Smooth muscle cell (in vitro differentiated cells): ENCODE results near the gene CDH23. TPM values are rescaled to one million over a fixed set of nuclear protein-coding genes. Genes with fewer than 3 reads are reported as not detected.

Experiments
- DNase-seq: peaks from one replicate; lab custom pipeline; 2025; ENCODE audit not compliant: unreplicated experiment; lab: John Stamatoyannopoulos, UW
- H2AFZ ChIP-seq: fragments of 200-600 bp; sonication (generic); 2 replicates; pipeline ENCODE4 v1.6.0; 2016; ENCODE audit warnings: antibody characterized with exemption, low read depth, mild to moderate bottlenecking
- H3F3A ChIP-seq: fragments of 200-600 bp; sonication (generic); 2 replicates; pipeline ENCODE4 v1.6.0; 2017; ENCODE audit warnings: antibody characterized with exemption, low read depth
- H3K27ac ChIP-seq: fragments of 200-600 bp; sonication (generic); 2 replicates; pipeline ENCODE4 v1.5.1; 2016; ENCODE audit warnings: low read depth, mild to moderate bottlenecking
- H3K27me3 ChIP-seq: fragments of 200-600 bp; sonication (generic); 2 replicates; pipeline ENCODE4 v1.6.1; 2016; ENCODE audit warnings: low read depth, mild to moderate bottlenecking
- H3K36me3 ChIP-seq: fragments of 200-600 bp; sonication (generic); 2 replicates; pipeline ENCODE4 v1.5.1; 2016; ENCODE audit warnings: low read depth
- H3K4me1 ChIP-seq: fragments of 200-600 bp; sonication (generic); 2 replicates; pipeline ENCODE4 v1.5.1; 2016; ENCODE audit warnings: low read depth
- H3K4me2 ChIP-seq: fragments of 200-600 bp; sonication (generic); 2 replicates; pipeline ENCODE4 v1.6.0; 2016; ENCODE audit warnings: mild to moderate bottlenecking
- H3K4me3 ChIP-seq: fragments of 200-600 bp; sonication (generic); 2 replicates; pipeline ENCODE4 v1.5.1; 2016; ENCODE audit warnings: mild to moderate bottlenecking
- H3K79me2 ChIP-seq: fragments of 200-600 bp; sonication (generic); 2 replicates; pipeline ENCODE4 v1.6.0; 2016; ENCODE audit warnings: low read depth, mild to moderate bottlenecking
- H3K9ac ChIP-seq: fragments of 200-600 bp; sonication (generic); 2 replicates; pipeline ENCODE4 v1.6.0; 2016; ENCODE audit warnings: low read depth
- H3K9me3 ChIP-seq: fragments of 200-600 bp; sonication (generic); replicated peaks from 2 replicates; pipeline ENCODE4 v1.5.1; 2016; ENCODE audit warnings: low read depth
- H4K20me1 ChIP-seq: fragments of 200-600 bp; sonication (generic); 2 replicates; pipeline ENCODE4 v1.6.0; 2016; ENCODE audit warnings: low read depth
- WGBS: methylation state at CpG from one replicate; pipeline ENCODE4 v1.1.7; 2016; ENCODE audit warnings: low lambda C conversion rate; 5-methylcytosine and 5-hydroxymethylcytosine counted together
- polyA plus RNA-seq: library from polyadenylated mRNA; unstranded; fragments of >200 nt; fragmentation: Nextera tagmentation; extraction: Ambion mirVana; gene quantifications from 2 replicates; pipeline ENCODE4 v1.2.1, GENCODE V29; 2016
- total RNA-seq: library from RNA; depleted of rRNA; stranded (reverse); fragments of >200 nt; gene quantifications from 2 replicates; pipeline ENCODE4 v1.2.3, GENCODE V29; 2014
- TF ChIP-seq, protein P1 (sequence below): fragments of 200-600 bp; sonication (generic); IDR thresholded peaks from 2 replicates; pipeline ENCODE4 v1.5.1; 2017; ENCODE audit warnings: borderline replicate concordance, mild to moderate bottlenecking, antibody characterized with exemption; ENCODE audit not compliant: insufficient read depth, poor library complexity, severe bottlenecking

CDH23 gene
- total and polyA plus RNA-seq, 2 experiments from 2014 or later: 0.99 to 2.5 TPM

DNA sequence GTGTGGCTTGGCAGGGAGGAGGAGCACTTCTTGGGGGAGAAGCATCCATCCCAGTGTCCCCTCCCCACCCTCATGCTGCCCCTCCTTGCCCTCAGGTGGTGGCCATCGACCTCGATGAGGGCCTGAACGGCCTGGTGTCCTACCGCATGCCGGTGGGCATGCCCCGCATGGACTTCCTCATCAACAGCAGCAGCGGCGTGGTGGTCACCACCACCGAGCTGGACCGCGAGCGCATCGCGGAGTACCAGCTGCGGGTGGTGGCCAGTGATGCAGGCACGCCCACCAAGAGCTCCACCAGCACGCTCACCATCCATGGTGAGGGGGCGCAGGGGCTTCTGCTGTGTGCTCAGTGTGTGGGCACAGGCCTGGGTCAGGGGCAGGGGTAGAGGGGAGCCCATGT, 308.1 kb downstream of the CDH23 start:
- H3K9me3 ChIP-seq: no peaks in the 10 kb centered on the region
- H3K79me2 ChIP-seq: no peaks in the 10 kb centered on the region
- H3F3A ChIP-seq: no peaks in the 10 kb centered on the region
- no peaks in the 10 kb centered on the region for H3K36me3 ChIP-seq
- no peak overlapping the region for H3K4me2 ChIP-seq
- DNase-seq: no peak
- H2AFZ ChIP-seq: no peak overlapping the region
- WGBS: 96% methylated on average over 17 of the region's 18 CpGs
- no peaks in the 10 kb centered on the region for H3K4me1 ChIP-seq
- H4K20me1 ChIP-seq: no peaks in the 10 kb centered on the region
- H3K9ac ChIP-seq: no peak overlapping the region
- H3K27me3 ChIP-seq: no peaks in the 10 kb centered on the region
- TF ChIP-seq, protein P1, sequence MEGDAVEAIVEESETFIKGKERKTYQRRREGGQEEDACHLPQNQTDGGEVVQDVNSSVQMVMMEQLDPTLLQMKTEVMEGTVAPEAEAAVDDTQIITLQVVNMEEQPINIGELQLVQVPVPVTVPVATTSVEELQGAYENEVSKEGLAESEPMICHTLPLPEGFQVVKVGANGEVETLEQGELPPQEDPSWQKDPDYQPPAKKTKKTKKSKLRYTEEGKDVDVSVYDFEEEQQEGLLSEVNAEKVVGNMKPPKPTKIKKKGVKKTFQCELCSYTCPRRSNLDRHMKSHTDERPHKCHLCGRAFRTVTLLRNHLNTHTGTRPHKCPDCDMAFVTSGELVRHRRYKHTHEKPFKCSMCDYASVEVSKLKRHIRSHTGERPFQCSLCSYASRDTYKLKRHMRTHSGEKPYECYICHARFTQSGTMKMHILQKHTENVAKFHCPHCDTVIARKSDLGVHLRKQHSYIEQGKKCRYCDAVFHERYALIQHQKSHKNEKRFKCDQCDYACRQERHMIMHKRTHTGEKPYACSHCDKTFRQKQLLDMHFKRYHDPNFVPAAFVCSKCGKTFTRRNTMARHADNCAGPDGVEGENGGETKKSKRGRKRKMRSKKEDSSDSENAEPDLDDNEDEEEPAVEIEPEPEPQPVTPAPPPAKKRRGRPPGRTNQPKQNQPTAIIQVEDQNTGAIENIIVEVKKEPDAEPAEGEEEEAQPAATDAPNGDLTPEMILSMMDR: no peak
- no peak overlapping the region for H3K4me3 ChIP-seq
- no peak overlapping the region for H3K27ac ChIP-seq

- Histone ChIP-seq H3K9me3 (no peaks in the 10 kb centered on the region), H3K27me3 (no peaks in the 10 kb centered on the region), H3K9ac (no peak overlapping the region), H3K36me3 (no peaks in the 10 kb centered on the region), H3K79me2 (no peaks in the 10 kb centered on the region), H3K27ac (no peak overlapping the region), H3K4me1 (no peaks in the 10 kb centered on the region), H3K4me2 (no peak overlapping the region), H3K4me3 (no peak overlapping the region), H4K20me1 (no peaks in the 10 kb centered on the region), H3F3A (no peaks in the 10 kb centered on the region), H2AFZ (no peak overlapping the region)
- TF ChIP-seq, protein P1: no peak
- DNase-seq: no peak
- WGBS: 78% methylated on average over 2 of the region's 2 CpGs
Observed at GRCh38 chr10:71705582-71705981, 308.9 kb downstream of the CDH23 start.

DNA sequence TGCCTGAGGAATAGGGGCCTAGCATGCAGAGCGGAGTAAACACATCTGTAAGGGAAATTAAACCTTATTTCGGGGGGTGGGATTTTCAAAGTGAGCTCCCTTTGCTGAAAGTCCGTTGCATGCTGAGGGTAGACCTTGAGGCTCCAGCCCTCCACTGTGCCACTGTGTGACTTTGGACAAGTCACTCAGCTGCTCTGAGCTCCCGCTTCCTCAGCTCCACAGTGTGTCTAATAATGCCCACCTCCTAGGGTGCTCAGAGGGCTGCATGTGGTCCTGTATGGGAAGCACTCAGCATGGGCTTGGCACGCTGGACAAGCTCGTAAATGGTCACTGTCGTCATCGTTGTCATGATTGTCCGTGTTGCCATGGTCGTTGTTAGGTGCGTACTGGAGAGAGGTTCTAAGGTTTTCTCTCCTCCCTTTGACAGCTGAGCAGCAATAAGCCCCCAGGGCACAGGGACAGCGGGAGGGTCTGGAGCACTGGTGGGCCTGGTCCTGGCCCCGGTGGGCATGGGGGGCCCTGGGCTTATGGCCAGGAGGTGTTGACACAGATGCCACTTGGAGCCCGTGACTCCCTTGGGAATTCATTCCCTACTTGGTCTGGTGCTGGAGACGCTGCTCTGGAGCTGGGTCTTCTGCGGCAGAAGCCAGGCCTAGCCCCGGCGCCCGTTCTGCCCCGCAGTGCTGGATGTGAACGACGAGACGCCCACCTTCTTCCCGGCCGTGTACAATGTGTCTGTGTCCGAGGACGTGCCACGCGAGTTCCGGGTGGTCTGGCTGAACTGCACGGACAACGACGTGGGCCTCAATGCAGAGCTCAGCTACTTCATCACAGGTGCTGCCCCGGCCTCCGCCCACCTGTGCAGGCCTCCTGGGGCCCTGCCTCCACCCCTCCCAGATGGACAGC, 309.7 kb downstream of the CDH23 start:
- Histone ChIP-seq H3K4me3 (no peak overlapping the region), H3K36me3 (no peaks in the 10 kb centered on the region), H3K27me3 (no peaks in the 10 kb centered on the region), H3K9ac (no peak overlapping the region), H3K79me2 (no peaks in the 10 kb centered on the region), H3K27ac (no peak overlapping the region), H2AFZ (no peak overlapping the region), H3K9me3 (no peaks in the 10 kb centered on the region), H3F3A (no peaks in the 10 kb centered on the region), H3K4me2 (no peak overlapping the region), H4K20me1 (no peaks in the 10 kb centered on the region), H3K4me1 (no peaks in the 10 kb centered on the region)
- TF ChIP-seq, protein P1: no peak
- WGBS: 94% methylated on average over 35 of the region's 35 CpGs
- no peak for DNase-seq

DNA sequence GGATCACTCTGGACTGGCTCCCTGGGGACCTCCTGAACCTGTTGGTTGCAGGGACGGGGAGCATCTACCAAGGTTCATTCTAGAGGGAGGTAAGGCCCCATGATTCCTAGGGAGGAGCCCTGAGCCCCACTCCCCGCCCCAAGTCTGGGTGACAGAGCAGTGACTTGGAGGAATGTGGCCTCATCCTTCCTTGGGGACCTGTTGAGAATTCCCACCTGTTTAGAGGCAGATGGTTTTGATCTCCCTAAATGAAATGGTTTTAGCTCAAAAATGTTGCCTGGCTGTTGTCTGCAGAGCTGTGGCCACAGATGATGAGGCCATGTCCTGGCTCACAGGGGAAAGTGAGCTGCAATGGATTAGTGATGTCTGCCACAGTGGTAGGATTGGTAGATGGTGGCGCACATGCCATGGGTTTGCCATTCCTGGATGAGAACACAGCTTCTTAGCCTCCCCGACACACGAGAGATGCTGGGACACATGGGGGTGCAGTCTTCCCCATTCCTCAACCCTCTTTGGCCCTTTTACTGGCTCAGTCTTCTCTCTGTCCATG, 310.6 kb downstream of the CDH23 start:
- Histone ChIP-seq H4K20me1 (no peaks in the 10 kb centered on the region), H3K27me3 (no peaks in the 10 kb centered on the region), H3K4me2 (no peak overlapping the region), H3K4me3 (no peak overlapping the region), H3K79me2 (no peaks in the 10 kb centered on the region), H2AFZ (no peak overlapping the region), H3K36me3 (no peaks in the 10 kb centered on the region), H3K9ac (no peak overlapping the region), H3K4me1 (no peaks in the 10 kb centered on the region), H3K9me3 (no peaks in the 10 kb centered on the region), H3F3A (no peaks in the 10 kb centered on the region), H3K27ac (no peak overlapping the region)
- DNase-seq: no peak
- TF ChIP-seq, protein P1: no peak
- WGBS: 84% methylated on average over 5 of the region's 5 CpGs
